Sigmoid colon (tissue), 7 donors: ENCODE measurements around the gene NOPCHAP1. TPM values are rescaled to one million over a fixed set of nuclear protein-coding genes. Genes with fewer than 3 reads are reported as not detected.

ENCODE experiments used
- DNase-seq: peaks from one replicate; pipeline ENCODE4 v3.0.0-alpha.2; 2019
- H3K27ac ChIP-seq, 4 donors: fragments of 200-600 bp; sonication (generic); one replicate each; pipeline ENCODE4 v1.5.1; 2016 to 2019; ENCODE audit warnings: mild to moderate bottlenecking in 1 of 4
- H3K27me3 ChIP-seq, 3 donors: fragments of 200-600 bp; sonication (generic); one replicate each; pipeline ENCODE4 v1.5.1; 2019; ENCODE audit warnings: mild to moderate bottlenecking in 1 of 3
- H3K36me3 ChIP-seq, 4 donors: fragments of 200-600 bp; sonication (generic); one replicate each; pipeline ENCODE4 v1.5.1; 2016 to 2019
- H3K4me1 ChIP-seq, 4 donors: fragments of 200-600 bp; sonication (generic); one replicate each; pipeline ENCODE4 v1.5.1; 2017 to 2019
- H3K4me3 ChIP-seq, 4 donors: fragments of 200-600 bp; sonication (generic); one replicate each; pipeline ENCODE4 v1.5.1; 2017 to 2019; ENCODE audit warnings: mild to moderate bottlenecking in 2 of 4, moderate library complexity in 1 of 4
- H3K9me3 ChIP-seq, 4 donors: fragments of 200-600 bp in 3 of 4; sonication (generic) in 3 of 4; one replicate each; pipeline versions ENCODE4 v1.5.1 to v1.6.1; 2013 to 2019
- EP300 ChIP-seq, 4 donors: sonication (generic); formaldehyde crosslinking; IDR thresholded peaks; one replicate each; pipeline ENCODE4 v1.6.1; 2017; ENCODE audit warnings: antibody characterized with exemption in 4 of 4
- POLR2A ChIP-seq, 2 donors: fragments of 450-650 bp; IDR thresholded peaks; one replicate each; pipeline ENCODE4 v1.6.1; 2016; ENCODE audit warnings: antibody characterized with exemption in 2 of 2, mild to moderate bottlenecking in 2 of 2, moderate library complexity in 2 of 2
- POLR2AphosphoS5 ChIP-seq, 4 donors: sonication (generic); formaldehyde crosslinking; IDR thresholded peaks; one replicate each; pipeline ENCODE4 v1.6.1; 2017; ENCODE audit warnings: antibody characterized with exemption in 4 of 4
- WGBS, 2 donors: extraction: QIAGEN DNeasy Blood & Tissue Kit; methylation state at CpG; one replicate each; pipeline ENCODE4 v1.1.7; 2013; 5-methylcytosine and 5-hydroxymethylcytosine counted together
- intact Hi-C: fragments of 100-400 bp; cut with DNase I; formaldehyde crosslinking; loops from one replicate; pipeline ENCODE4 v1.15.1; 2023
- polyA plus RNA-seq, 3 donors: library from polyadenylated mRNA; stranded (reverse); fragments of 200-250 nt; gene quantifications; one replicate each; pipeline ENCODE4 v1.2.3, GENCODE V29; 2013
- total RNA-seq, 4 donors: library from RNA; depleted of rRNA; stranded (reverse); fragments of >200 nt; gene quantifications; one replicate each; pipeline ENCODE4 v1.1.0, GENCODE V29; 2016
- TF ChIP-seq, protein P1 (sequence below), 4 experiments: fragments of 450-650 bp in 3 of 4; fragments of 200-600 bp in 1 of 4; IDR thresholded peaks; one replicate each; pipeline ENCODE4 v1.5.1; 2016 to 2019; ENCODE audit warnings: antibody characterized with exemption in 4 of 4, mild to moderate bottlenecking in 3 of 4, moderate library complexity in 2 of 4
- donor health status: healthy with polysubstance abuse.
- donor health status: Bipolar disorder and iron deficiency.
- donor health status: healthy.

Gene NOPCHAP1
- total and polyA plus RNA-seq, 7 donors, result 3.9 to 9.1 (median 6.6) TPM

DNA sequence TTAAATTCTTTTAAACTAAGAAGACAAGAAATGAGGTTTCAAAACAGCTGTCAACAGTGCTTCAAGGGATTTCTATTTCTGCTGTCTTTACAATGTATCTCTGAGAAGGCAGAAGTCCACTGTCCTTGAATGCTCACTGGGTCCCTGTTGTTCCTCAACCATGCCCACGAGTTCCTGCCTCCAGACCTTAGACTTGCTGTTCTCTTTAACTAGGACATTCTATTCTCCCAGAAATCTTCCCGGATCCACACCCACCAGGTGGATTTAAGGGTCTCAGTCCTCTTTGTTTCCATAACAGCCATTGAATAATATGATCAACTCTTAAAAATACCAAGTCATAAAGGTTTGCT, 21.3 kb upstream of the NOPCHAP1 start:
- no peak for TF ChIP-seq POLR2A (IDR thresholded peaks at IDR 0.05)
- TF ChIP-seq POLR2AphosphoS5 (IDR thresholded peaks at IDR 0.05), result no peak
- TF ChIP-seq, protein P1, sequence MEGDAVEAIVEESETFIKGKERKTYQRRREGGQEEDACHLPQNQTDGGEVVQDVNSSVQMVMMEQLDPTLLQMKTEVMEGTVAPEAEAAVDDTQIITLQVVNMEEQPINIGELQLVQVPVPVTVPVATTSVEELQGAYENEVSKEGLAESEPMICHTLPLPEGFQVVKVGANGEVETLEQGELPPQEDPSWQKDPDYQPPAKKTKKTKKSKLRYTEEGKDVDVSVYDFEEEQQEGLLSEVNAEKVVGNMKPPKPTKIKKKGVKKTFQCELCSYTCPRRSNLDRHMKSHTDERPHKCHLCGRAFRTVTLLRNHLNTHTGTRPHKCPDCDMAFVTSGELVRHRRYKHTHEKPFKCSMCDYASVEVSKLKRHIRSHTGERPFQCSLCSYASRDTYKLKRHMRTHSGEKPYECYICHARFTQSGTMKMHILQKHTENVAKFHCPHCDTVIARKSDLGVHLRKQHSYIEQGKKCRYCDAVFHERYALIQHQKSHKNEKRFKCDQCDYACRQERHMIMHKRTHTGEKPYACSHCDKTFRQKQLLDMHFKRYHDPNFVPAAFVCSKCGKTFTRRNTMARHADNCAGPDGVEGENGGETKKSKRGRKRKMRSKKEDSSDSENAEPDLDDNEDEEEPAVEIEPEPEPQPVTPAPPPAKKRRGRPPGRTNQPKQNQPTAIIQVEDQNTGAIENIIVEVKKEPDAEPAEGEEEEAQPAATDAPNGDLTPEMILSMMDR (IDR thresholded peaks at IDR 0.05), result no peak
- no peak for TF ChIP-seq EP300 (IDR thresholded peaks at IDR 0.05)
- no peak for DNase-seq
- H3K36me3 ChIP-seq, result no peaks in the 10 kb centered on the region
- intact Hi-C loops, result no loop called here
- no peaks in the 10 kb centered on the region for H3K9me3 ChIP-seq
- H3K27me3 ChIP-seq, result no peaks in the 10 kb centered on the region
- no peak overlapping the region for H3K4me3 ChIP-seq
- no peaks in the 10 kb centered on the region for H3K4me1 ChIP-seq
- 74 to 77% methylated on average over 2 of the region's 2 CpGs for WGBS, 2 donors
- no peak overlapping the region for H3K27ac ChIP-seq

DNA sequence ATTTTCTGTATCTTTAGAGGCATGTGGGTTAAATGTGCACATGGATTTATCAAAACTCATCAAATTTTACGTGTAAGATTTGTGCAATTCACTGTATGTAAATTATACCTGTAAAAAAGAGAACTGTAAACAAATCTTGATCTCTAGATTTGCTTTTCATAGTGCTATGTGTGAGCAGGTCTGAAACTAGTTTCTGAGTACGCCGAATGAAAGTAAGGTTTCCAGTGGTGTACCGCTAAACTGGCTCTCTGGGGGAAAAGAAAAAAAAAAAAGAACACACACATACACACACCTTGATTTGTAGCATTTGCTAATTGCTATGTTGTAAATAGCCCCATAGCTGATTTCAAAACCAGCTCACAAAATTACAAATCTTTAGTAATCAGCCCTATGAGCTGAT, 19.4 kb upstream of the NOPCHAP1 start:
- WGBS, 2 donors, result 62 to 71% methylated on average over 4 of the region's 4 CpGs

DNA sequence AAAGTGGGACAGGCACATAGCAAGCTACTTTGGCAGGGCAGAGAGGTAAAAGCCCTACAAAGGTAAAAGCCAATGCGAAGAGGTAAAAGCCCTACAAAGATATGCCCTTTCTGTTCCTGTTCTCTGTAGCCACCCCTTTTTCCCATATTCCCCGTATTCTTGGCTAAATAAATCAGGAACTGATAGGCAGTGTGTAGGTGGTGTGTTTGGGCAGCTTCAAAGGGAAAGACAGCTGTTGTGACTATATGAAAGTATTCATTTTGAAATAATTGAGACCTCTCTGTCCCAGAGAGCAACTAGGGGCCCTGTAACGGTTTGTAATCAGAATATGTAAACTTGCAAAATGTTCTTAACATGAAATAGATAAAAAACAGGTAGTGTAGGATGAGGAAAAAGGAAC, 16.8 kb upstream of the NOPCHAP1 start:
- no peak for TF ChIP-seq POLR2AphosphoS5 (IDR thresholded peaks at IDR 0.05)
- TF ChIP-seq, protein P1 (IDR thresholded peaks at IDR 0.05), result no peak
- H3K27me3 ChIP-seq, result no peaks in the 10 kb centered on the region
- H3K36me3 ChIP-seq, result no peaks in the 10 kb centered on the region
- no peak overlapping the region for H3K4me3 ChIP-seq
- H3K9me3 ChIP-seq, result no peaks in the 10 kb centered on the region
- no peaks in the 10 kb centered on the region for H3K4me1 ChIP-seq
- WGBS, 2 donors, result 71 to 78% methylated on average over 3 of the region's 3 CpGs
- DNase-seq, result no peak
- intact Hi-C loops, result no loop called here
- H3K27ac ChIP-seq, result no peak overlapping the region

More for the DNA sequence above, 19.4 kb upstream of the NOPCHAP1 start:
- no peaks in the 10 kb centered on the region for H3K9me3 ChIP-seq
- intact Hi-C loops, result no loop called here
- no peak for DNase-seq
- no peaks in the 10 kb centered on the region for H3K27me3 ChIP-seq
- no peak for TF ChIP-seq POLR2AphosphoS5 (IDR thresholded peaks at IDR 0.05)
- no peak for TF ChIP-seq POLR2A (IDR thresholded peaks at IDR 0.05)
- no peak for TF ChIP-seq EP300 (IDR thresholded peaks at IDR 0.05)
- TF ChIP-seq, protein P1 (IDR thresholded peaks at IDR 0.05), result no peak
- no peaks in the 10 kb centered on the region for H3K4me1 ChIP-seq
- no peak overlapping the region for H3K4me3 ChIP-seq
- no peaks in the 10 kb centered on the region for H3K36me3 ChIP-seq
- H3K27ac ChIP-seq, result no peak overlapping the region

DNA sequence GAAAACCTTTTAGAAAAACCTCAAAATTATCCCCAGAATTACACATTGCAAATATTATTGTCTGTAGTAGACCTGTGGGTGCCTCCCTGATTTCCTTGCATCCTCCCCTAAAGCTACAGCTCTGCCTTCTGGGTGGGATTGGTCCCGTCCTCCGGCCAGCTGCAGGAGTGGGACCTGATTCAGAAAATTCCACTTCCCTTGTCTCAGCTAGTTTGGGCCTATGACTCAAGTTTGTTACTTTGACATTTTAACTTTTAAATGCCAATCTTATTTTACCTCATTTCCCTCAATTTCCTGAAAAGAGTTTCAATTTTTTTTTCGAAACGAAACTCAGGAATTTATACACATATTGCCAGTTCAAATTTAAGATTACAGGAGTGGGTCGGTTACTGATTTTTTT, 14.8 kb upstream of the NOPCHAP1 start:
- 73 to 89% methylated on average over 5 of the region's 5 CpGs for WGBS, 2 donors
- intact Hi-C loops, result no loop called here

DNA sequence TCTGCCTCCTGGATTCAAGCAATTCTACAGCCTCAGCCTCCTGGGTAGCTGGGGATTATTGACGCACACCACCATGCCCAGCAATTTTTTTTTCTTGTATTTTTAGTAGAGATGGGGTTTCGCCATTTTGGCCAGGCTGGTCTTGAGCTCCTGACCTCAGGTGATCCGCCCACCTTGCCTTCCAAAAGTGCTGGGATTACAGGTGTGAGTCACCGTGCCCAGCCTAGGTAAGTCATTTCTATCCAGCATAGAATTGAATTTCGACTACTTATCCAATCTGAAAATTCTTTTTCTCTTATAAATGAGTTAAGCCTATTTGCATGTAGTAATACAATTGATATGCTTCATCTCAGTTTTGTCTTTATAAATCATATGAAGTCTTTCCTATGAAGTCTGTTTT, 12.9 kb upstream of the NOPCHAP1 start:
- Histone ChIP-seq H3K9me3 (no peaks in the 10 kb centered on the region), H3K4me1 (no peaks in the 10 kb centered on the region), H3K27me3 (no peaks in the 10 kb centered on the region), H3K4me3 (no peak overlapping the region), H3K36me3 (no peaks in the 10 kb centered on the region), H3K27ac (no peak overlapping the region)
- intact Hi-C loops, result no loop called here
- TF ChIP-seq EP300 (IDR thresholded peaks at IDR 0.05) (no peak), POLR2AphosphoS5 (IDR thresholded peaks at IDR 0.05) (no peak), POLR2A (IDR thresholded peaks at IDR 0.05) (no peak)
- TF ChIP-seq, protein P1 (IDR thresholded peaks at IDR 0.05), result no peak
- DNase-seq, result no peak
- WGBS, 2 donors, result 93 to 94% methylated on average over 5 of the region's 5 CpGs

More for the DNA sequence above, 14.8 kb upstream of the NOPCHAP1 start:
- no peak for DNase-seq
- Histone ChIP-seq H3K27ac (no peak overlapping the region), H3K4me1 (no peaks in the 10 kb centered on the region), H3K36me3 (no peaks in the 10 kb centered on the region), H3K27me3 (no peaks in the 10 kb centered on the region), H3K9me3 (no peaks in the 10 kb centered on the region), H3K4me3 (no peak overlapping the region)
- TF ChIP-seq POLR2AphosphoS5 (IDR thresholded peaks at IDR 0.05) (no peak), POLR2A (IDR thresholded peaks at IDR 0.05) (no peak), EP300 (IDR thresholded peaks at IDR 0.05) (no peak)
- TF ChIP-seq, protein P1 (IDR thresholded peaks at IDR 0.05), result no peak
